GM23338 (cell line): ENCODE data around the gene RUFY1.
"Not testable (repeated sequence)": the region's sequence is repeated elsewhere in the genome, so short reads cannot be mapped to it uniquely, and the experiment has no call there.

Source experiments
- CREB1 ChIP-seq: fragments of 250-450 bp; sonication (Bioruptor Pico); IDR thresholded peaks from 2 replicates; pipeline ENCODE4 v1.5.0; 2020; ENCODE audit warnings: low read depth, mild to moderate bottlenecking, moderate library complexity
- EZH2 ChIP-seq: fragments of 200-600 bp; sonication (generic); IDR thresholded peaks from one replicate; pipeline ENCODE4 v1.8.0; 2017; ENCODE audit warnings: antibody characterized with exemption, mild to moderate bottlenecking, low read depth; ENCODE audit not compliant: unreplicated experiment
- EZH2phosphoT487 ChIP-seq: fragments of 200-600 bp; sonication (generic); IDR thresholded peaks from one replicate; pipeline ENCODE4 v1.8.1; 2018; ENCODE audit warnings: antibody characterized with exemption; ENCODE audit not compliant: unreplicated experiment
- JUNB ChIP-seq: IDR thresholded peaks from one replicate; pipeline ENCODE4 v1.6.1; 2016; ENCODE audit warnings: antibody characterized with exemption; ENCODE audit not compliant: unreplicated experiment
- NANOG ChIP-seq: IDR thresholded peaks from 2 replicates; pipeline ENCODE4 v1.6.1; 2016; ENCODE audit warnings: antibody characterized with exemption, borderline replicate concordance
- POLR2AphosphoS5 ChIP-seq: IDR thresholded peaks from 2 replicates; pipeline ENCODE4 v1.6.1; 2016; ENCODE audit warnings: antibody characterized with exemption, low read depth
- ZNF114 ChIP-seq: fragments of 250-450 bp; sonication (Bioruptor Pico); IDR thresholded peaks from 2 replicates; pipeline ENCODE4 v1.5.0; 2020; ENCODE audit warnings: mild to moderate bottlenecking, moderate library complexity
- TF ChIP-seq, protein P1 (sequence below), 2 experiments: fragments of 200-600 bp in 1 of 2; sonication (generic) in 1 of 2; conservative IDR thresholded peaks; 2 replicates each; pipeline versions ENCODE4 v1.5.1 to v1.6.1; 2016 to 2017; ENCODE audit warnings: antibody characterized with exemption in 2 of 2, low read depth in 2 of 2, mild to moderate bottlenecking in 2 of 2, moderate library complexity in 1 of 2
- TF ChIP-seq, protein P2 (sequence below): IDR thresholded peaks from one replicate; pipeline ENCODE4 v1.6.1; 2018; ENCODE audit warnings: antibody characterized with exemption; ENCODE audit not compliant: unreplicated experiment

DNA sequence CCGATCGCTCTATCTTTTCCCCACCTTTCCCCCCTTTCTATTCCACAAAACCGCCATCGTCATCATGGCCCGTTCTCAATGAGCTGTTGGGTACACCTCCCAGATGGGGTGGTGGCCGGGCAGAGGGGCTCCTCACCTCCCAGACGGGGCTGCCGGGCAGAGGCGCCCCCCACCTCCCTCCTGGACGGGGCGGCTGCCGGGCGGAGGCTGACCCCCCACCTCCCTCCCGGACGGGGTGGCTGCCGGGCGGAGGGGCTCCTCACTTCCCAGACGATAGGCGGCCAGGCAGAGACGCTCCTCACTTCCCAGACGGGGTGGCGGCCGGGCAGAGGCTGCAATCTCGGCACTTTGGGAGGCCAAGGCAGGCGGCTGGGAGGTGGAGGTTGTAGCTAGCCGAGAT, 99.9 kb downstream of the RUFY1 start:
- TF ChIP-seq, protein P1, sequence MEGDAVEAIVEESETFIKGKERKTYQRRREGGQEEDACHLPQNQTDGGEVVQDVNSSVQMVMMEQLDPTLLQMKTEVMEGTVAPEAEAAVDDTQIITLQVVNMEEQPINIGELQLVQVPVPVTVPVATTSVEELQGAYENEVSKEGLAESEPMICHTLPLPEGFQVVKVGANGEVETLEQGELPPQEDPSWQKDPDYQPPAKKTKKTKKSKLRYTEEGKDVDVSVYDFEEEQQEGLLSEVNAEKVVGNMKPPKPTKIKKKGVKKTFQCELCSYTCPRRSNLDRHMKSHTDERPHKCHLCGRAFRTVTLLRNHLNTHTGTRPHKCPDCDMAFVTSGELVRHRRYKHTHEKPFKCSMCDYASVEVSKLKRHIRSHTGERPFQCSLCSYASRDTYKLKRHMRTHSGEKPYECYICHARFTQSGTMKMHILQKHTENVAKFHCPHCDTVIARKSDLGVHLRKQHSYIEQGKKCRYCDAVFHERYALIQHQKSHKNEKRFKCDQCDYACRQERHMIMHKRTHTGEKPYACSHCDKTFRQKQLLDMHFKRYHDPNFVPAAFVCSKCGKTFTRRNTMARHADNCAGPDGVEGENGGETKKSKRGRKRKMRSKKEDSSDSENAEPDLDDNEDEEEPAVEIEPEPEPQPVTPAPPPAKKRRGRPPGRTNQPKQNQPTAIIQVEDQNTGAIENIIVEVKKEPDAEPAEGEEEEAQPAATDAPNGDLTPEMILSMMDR (conservative IDR thresholded peaks at IDR 0.05; ENCODE audit: low read depth in 2 of 2): not testable (repeated sequence)
- not testable (repeated sequence) for TF ChIP-seq EZH2phosphoT487; POLR2AphosphoS5; EZH2; JUNB; NANOG; CREB1 (CRISPR knock-in tag); ZNF114
- TF ChIP-seq, protein P2, sequence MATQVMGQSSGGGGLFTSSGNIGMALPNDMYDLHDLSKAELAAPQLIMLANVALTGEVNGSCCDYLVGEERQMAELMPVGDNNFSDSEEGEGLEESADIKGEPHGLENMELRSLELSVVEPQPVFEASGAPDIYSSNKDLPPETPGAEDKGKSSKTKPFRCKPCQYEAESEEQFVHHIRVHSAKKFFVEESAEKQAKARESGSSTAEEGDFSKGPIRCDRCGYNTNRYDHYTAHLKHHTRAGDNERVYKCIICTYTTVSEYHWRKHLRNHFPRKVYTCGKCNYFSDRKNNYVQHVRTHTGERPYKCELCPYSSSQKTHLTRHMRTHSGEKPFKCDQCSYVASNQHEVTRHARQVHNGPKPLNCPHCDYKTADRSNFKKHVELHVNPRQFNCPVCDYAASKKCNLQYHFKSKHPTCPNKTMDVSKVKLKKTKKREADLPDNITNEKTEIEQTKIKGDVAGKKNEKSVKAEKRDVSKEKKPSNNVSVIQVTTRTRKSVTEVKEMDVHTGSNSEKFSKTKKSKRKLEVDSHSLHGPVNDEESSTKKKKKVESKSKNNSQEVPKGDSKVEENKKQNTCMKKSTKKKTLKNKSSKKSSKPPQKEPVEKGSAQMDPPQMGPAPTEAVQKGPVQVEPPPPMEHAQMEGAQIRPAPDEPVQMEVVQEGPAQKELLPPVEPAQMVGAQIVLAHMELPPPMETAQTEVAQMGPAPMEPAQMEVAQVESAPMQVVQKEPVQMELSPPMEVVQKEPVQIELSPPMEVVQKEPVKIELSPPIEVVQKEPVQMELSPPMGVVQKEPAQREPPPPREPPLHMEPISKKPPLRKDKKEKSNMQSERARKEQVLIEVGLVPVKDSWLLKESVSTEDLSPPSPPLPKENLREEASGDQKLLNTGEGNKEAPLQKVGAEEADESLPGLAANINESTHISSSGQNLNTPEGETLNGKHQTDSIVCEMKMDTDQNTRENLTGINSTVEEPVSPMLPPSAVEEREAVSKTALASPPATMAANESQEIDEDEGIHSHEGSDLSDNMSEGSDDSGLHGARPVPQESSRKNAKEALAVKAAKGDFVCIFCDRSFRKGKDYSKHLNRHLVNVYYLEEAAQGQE: not testable (repeated sequence)
